Measurements from ENCODE around the gene OR4C6. TPM values are rescaled to one million over a fixed set of nuclear protein-coding genes. Genes with fewer than 3 reads are reported as not detected.

Gene OR4C6
- not detected for total RNA-seq

DNA sequence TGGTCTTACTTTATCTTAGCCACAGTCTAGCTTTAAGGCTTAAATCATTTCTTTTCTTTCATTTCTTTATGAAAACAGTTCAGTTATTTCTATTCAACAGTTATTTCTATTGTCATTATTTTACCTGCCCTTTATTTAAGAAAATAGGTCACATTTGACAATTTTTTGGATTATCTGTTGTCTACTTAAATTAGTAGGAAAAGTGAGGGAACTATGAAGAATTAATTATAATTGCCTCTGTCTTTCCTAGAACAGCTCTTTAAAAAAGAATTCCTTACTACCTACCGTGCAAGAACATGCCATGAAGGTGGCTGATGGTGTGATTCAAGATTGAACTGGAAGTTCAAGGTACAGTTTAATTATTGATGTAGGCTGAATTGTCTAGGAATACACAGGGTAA is at the start of gene OR4C6:
Gene OR4C6 (plus strand): TSS at position 301 of the 400 bp plus-strand sequence. CDS start 2,966 bp downstream, outside the sequence.
- TF ChIP-seq, protein P1, sequence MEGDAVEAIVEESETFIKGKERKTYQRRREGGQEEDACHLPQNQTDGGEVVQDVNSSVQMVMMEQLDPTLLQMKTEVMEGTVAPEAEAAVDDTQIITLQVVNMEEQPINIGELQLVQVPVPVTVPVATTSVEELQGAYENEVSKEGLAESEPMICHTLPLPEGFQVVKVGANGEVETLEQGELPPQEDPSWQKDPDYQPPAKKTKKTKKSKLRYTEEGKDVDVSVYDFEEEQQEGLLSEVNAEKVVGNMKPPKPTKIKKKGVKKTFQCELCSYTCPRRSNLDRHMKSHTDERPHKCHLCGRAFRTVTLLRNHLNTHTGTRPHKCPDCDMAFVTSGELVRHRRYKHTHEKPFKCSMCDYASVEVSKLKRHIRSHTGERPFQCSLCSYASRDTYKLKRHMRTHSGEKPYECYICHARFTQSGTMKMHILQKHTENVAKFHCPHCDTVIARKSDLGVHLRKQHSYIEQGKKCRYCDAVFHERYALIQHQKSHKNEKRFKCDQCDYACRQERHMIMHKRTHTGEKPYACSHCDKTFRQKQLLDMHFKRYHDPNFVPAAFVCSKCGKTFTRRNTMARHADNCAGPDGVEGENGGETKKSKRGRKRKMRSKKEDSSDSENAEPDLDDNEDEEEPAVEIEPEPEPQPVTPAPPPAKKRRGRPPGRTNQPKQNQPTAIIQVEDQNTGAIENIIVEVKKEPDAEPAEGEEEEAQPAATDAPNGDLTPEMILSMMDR (IDR thresholded peaks at IDR 0.05) = no peak
- no peaks in the 10 kb centered on the region for H3K9me3 ChIP-seq
- no peaks in the 10 kb centered on the region for H3K27me3 ChIP-seq

DNA sequence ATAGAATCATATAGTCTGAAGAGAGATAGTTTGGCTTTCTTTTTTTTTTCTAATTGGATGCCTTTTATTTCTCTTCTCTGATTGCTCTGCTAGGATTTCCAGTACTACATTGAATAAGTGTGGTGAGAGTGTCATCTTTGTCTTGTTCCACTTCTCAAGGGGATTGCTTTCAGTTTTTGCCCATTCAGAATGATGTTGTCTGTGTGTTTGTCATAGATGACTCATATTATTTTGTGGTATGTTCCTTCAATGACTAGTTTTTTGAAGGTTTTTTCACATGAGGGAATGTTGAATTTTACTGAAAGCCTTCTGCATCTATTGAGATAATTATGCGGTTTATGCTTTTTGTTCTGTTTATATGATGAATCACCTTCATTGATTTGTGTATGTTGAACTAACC is 37.5 kb upstream of the OR4C6 start:
- Histone ChIP-seq H3K27ac (no peak overlapping the region), H3K9me3 (no peaks in the 10 kb centered on the region), H3K4me3 (no peak overlapping the region), H3K4me1 (no peaks in the 10 kb centered on the region), H3K27me3 (no peaks in the 10 kb centered on the region), H3K36me3 (no peaks in the 10 kb centered on the region)
- DNase-seq (ENCODE audit: low spot score in 2 of 2) = no peak
- intact Hi-C loops (cut with DNase I) = no loop called here
- TF ChIP-seq, protein P1 (IDR thresholded peaks at IDR 0.05) = no peak

More for the DNA sequence above, at the start of gene OR4C6:
- H3K4me1 ChIP-seq = no peaks in the 10 kb centered on the region
- no peaks in the 10 kb centered on the region for H3K36me3 ChIP-seq
- no peak within 1 kb of the TSS for H3K27ac ChIP-seq
- no peak within 1 kb of the TSS for H3K4me3 ChIP-seq
- intact Hi-C loops (cut with DNase I) = no loop called here
- no peak for DNase-seq (ENCODE audit: low spot score in 2 of 2)

DNA sequence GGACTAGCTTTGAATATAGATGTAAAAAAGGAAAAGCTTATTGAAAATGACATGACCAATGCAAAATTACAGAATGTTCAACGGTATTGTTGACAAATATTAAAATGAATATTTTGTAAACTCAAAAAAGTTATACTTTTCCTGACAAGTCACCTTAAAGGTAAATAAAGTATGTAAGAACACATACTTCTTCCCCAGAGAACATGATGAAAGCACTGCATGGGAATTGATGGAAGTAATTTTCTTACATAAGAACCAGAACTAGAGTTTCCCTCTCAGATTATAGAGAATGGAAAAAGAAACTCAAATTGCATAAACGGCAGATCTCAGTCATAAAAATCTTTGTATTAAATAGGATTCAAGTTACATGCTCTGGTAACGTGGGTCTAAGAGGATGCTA is 27.2 kb upstream of the OR4C6 start, which contains the start of gene OR4P4:
Gene OR4P4 (plus strand): TSS at position 301 of the 400 bp plus-strand sequence.
- Histone ChIP-seq H3K4me1 (no peaks in the 10 kb centered on the region), H3K36me3 (no peaks in the 10 kb centered on the region), H3K27me3 (no peaks in the 10 kb centered on the region), H3K27ac (no peak within 1 kb of the TSS), H3K9me3 (no peaks in the 10 kb centered on the region), H3K4me3 (no peak within 1 kb of the TSS)
- TF ChIP-seq, protein P1 (IDR thresholded peaks at IDR 0.05) = no peak
- DNase-seq (ENCODE audit: low spot score in 2 of 2) = no peak
- intact Hi-C loops (cut with DNase I) = no loop called here

DNA sequence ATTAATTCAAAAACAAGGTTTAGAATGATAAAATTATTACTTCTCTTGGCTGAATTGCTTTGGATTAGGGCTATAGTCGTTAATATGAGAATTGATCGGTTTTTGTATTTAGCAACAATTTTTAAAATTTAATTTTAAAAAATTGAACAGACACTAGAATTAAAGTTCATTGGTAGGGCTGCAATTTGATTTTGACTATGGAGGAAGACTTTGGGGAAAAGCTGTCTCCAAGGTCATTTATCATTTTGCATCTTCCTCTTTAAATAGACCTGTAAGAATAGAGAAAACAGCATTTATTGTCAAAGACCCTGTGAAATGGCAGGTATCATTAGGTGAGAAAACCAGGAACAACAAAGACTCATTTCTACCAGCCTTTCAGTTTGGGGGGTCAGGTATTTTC is 14.0 kb upstream of the OR4C6 start, which contains the start of gene OR4S2:
Gene OR4S2 (plus strand): TSS at position 301 of the 400 bp plus-strand sequence. CDS start 2,577 bp downstream, outside the sequence.
- intact Hi-C loops (cut with DNase I) = no loop called here
- TF ChIP-seq, protein P1 (IDR thresholded peaks at IDR 0.05) = no peak
- H3K4me1 ChIP-seq = no peaks in the 10 kb centered on the region
- H3K9me3 ChIP-seq = no peaks in the 10 kb centered on the region
- no peak within 1 kb of the TSS for H3K27ac ChIP-seq
- H3K27me3 ChIP-seq = no peaks in the 10 kb centered on the region
- no peak within 1 kb of the TSS for H3K4me3 ChIP-seq
- no peak for DNase-seq (ENCODE audit: low spot score in 2 of 2)
- no peaks in the 10 kb centered on the region for H3K36me3 ChIP-seq

DNA sequence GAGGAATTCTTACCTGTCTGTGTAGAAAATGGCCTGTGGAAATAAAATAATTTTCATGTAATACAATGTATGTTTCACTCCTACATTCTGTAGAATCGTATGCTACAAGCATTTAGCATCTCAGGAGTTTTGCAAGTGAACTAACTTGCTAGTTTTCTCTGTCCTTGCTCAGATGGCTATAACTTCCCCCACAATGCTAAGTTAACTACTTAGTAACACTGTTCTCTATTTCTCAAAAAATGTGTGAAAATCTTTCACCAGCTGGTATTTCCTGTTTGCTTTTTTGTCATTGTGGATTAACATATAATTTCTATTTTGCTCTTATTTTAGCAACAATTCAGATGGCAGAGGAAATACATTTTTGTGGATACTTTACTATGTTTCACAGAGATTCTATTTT is 9.4 kb upstream of the OR4C6 start:
- H3K36me3 ChIP-seq = no peaks in the 10 kb centered on the region
- TF ChIP-seq, protein P1 (IDR thresholded peaks at IDR 0.05) = no peak
- no peaks in the 10 kb centered on the region for H3K27me3 ChIP-seq
- no peak overlapping the region for H3K4me3 ChIP-seq
- no peaks in the 10 kb centered on the region for H3K4me1 ChIP-seq
- intact Hi-C loops (cut with DNase I) = no loop called here
- H3K27ac ChIP-seq = no peak overlapping the region
- no peaks in the 10 kb centered on the region for H3K9me3 ChIP-seq
- no peak for DNase-seq (ENCODE audit: low spot score in 2 of 2)

DNA sequence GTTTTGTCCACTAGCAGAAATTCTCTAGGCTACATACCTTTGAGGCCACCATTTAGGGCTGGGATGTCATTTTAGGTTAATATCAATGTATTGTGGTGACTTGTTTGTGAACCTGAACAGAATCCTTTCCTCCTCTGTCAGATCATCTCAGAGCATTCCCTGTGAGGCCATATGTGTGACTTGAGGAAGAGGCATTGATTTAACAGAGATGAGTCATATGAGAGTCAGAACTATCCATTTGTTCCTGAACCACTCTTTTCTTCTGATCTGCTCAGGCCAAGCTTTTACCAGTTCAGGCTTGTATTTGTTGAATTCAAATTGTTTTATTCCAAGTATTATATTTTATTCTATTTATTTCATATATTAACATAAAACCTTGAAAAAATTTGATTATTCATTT is 6.9 kb upstream of the OR4C6 start:
- TF ChIP-seq, protein P1 (IDR thresholded peaks at IDR 0.05) = no peak
- H3K4me1 ChIP-seq = no peaks in the 10 kb centered on the region
- DNase-seq (ENCODE audit: low spot score in 2 of 2) = no peak
- H3K27ac ChIP-seq = no peak overlapping the region
- H3K4me3 ChIP-seq = no peak overlapping the region
- H3K36me3 ChIP-seq = no peaks in the 10 kb centered on the region
- H3K9me3 ChIP-seq = no peaks in the 10 kb centered on the region
- intact Hi-C loops (cut with DNase I) = no loop called here
- no peaks in the 10 kb centered on the region for H3K27me3 ChIP-seq
